Ovary (tissue), 3 donors: ENCODE measurements around the gene AMFR.

Experiments used
- CTCF ChIP-seq, 3 donors: fragments of 450-650 bp in 2 of 3; fragments of 200-600 bp in 1 of 3; IDR thresholded peaks; one replicate each; pipeline versions ENCODE4 v1.5.1 to v1.8.0; 2016 to 2022; ENCODE audit warnings: antibody characterized with exemption in 3 of 3, mild to moderate bottlenecking in 1 of 3
- EP300 ChIP-seq: sonication (generic); formaldehyde crosslinking; IDR thresholded peaks from one replicate; pipeline ENCODE4 v1.6.1; 2017; ENCODE audit warnings: antibody characterized with exemption
- POLR2A ChIP-seq: fragments of 450-650 bp; IDR thresholded peaks from one replicate; pipeline ENCODE4 v1.6.1; 2017; ENCODE audit warnings: antibody characterized with exemption, mild to moderate bottlenecking, moderate library complexity
- donor health status: DM: no; HTN: no; CAD: no.

- TF ChIP-seq CTCF (IDR thresholded peaks at IDR 0.05) = no peak
- no peak for TF ChIP-seq EP300
- TF ChIP-seq POLR2A = no peak
Observed at GRCh38 chr16:56349086-56349415, 76.3 kb downstream of the AMFR start.
